Neural crest cell (in vitro differentiated cells): Measurements from ENCODE around the gene PYGB. TPM values are rescaled to one million over a fixed set of nuclear protein-coding genes. Genes with fewer than 3 reads are reported as not detected.

Experiments used
- DNase-seq: peaks from one replicate; pipeline ENCODE4 v3.0.0; 2021; ENCODE audit warnings: low read depth, mixed read lengths, low spot score
- H3K27ac Mint-ChIP-seq: one replicate; pipeline ENCODE4 v1.8.0; 2021; ENCODE audit warnings: mild to moderate bottlenecking, mixed read lengths; ENCODE audit not compliant: unreplicated experiment
- H3K27me3 Mint-ChIP-seq: 2 replicates; pipeline ENCODE4 v1.8.0; 2021; ENCODE audit warnings: low read depth, mild to moderate bottlenecking, mixed read lengths
- H3K36me3 Mint-ChIP-seq: 2 replicates; pipeline ENCODE4 v1.8.0; 2021; ENCODE audit warnings: low read depth, mild to moderate bottlenecking, mixed read lengths
- H3K4me1 Mint-ChIP-seq: 2 replicates; pipeline ENCODE4 v1.8.0; 2021; ENCODE audit warnings: mixed read lengths
- H3K4me3 Mint-ChIP-seq: one replicate; pipeline ENCODE4 v1.8.0; 2021; ENCODE audit warnings: mild to moderate bottlenecking, mixed read lengths
- H3K9me3 Mint-ChIP-seq: 2 replicates; pipeline ENCODE4 v1.8.0; 2021; ENCODE audit warnings: mixed read lengths
- CTCF ChIP-seq: fragments of 200-600 bp; sonication (generic); conservative IDR thresholded peaks from 2 replicates; pipeline ENCODE4 v1.5.0; 2021; ENCODE audit warnings: antibody characterized with exemption, mild to moderate bottlenecking
- total RNA-seq: library from RNA; stranded (reverse); gene quantifications from 2 replicates; pipeline ENCODE4 v1.2.1, GENCODE V29; 2021

Gene PYGB
- total RNA-seq, 1 donor from 2014 or later: 77.1 TPM

DNA sequence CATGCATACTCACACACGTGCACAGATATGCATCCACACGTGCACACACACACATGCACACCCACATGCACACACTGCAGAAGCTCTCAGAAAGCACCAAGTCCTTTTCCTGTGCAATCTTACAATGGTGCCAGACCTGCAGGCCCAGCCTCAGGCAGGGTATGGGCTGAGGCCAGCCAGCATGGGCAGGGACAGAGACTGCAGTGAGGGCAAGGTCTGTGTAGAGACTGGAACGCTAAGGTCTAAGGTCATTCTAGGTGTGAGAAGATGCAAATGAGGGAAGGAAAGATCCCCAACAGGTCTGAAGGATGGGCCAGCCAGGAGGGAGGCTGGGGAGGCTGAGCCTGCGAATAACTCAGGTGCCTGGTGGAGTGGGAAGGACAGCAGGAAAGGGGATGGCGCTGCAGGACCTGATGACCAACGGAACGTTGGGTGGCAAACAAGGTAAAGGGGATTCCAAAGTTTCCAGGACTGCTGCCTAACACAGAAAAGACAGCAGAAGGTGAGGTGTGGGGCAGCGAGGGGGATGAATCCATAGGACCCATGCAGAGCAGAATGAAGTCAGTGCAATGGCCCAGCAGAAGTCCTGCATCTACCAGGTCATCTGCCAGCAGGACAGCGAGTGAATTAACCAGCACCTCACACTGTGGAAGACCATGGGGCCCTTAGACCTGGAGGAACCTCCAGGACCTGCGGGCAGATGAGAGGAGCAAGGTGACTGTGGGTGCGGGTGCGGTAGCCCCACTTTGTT lies 75.8 kb downstream of the PYGB start:
- Mint-ChIP-seq H3K4me3 (no peak overlapping the region), H3K4me1 (peaks cover 27% of the 10 kb centered on the region), H3K27me3 (no peaks in the 10 kb centered on the region), H3K9me3 (no peaks in the 10 kb centered on the region), H3K36me3 (peaks cover 8% of the 10 kb centered on the region), H3K27ac (no peak overlapping the region)
- DNase-seq: no peak
- TF ChIP-seq CTCF: no peak

- peaks cover 11% of the 10 kb centered on the region for H3K36me3 Mint-ChIP-seq
- DNase-seq: no peak
- H3K27ac Mint-ChIP-seq: no peak overlapping the region
- peaks cover 2% of the 10 kb centered on the region for H3K9me3 Mint-ChIP-seq
- no peak overlapping the region for H3K4me3 Mint-ChIP-seq
- H3K27me3 Mint-ChIP-seq: no peaks in the 10 kb centered on the region
- TF ChIP-seq CTCF: no peak
- H3K4me1 Mint-ChIP-seq: peaks cover 20% of the 10 kb centered on the region
These were observed 76.5 kb downstream of the PYGB start for GRCh38 chr20:25324412-25324811.

- no peak for TF ChIP-seq CTCF
- Mint-ChIP-seq H3K27me3 (no peaks in the 10 kb centered on the region), H3K4me1 (peaks cover 13% of the 10 kb centered on the region), H3K27ac (peak overlapping the region; percentile 39), H3K4me3 (no peak overlapping the region), H3K9me3 (peaks cover 6% of the 10 kb centered on the region), H3K36me3 (peaks cover 17% of the 10 kb centered on the region)
- DNase-seq: no peak
These were observed 77.2 kb downstream of the PYGB start for GRCh38 chr20:25325073-25325472.

DNA sequence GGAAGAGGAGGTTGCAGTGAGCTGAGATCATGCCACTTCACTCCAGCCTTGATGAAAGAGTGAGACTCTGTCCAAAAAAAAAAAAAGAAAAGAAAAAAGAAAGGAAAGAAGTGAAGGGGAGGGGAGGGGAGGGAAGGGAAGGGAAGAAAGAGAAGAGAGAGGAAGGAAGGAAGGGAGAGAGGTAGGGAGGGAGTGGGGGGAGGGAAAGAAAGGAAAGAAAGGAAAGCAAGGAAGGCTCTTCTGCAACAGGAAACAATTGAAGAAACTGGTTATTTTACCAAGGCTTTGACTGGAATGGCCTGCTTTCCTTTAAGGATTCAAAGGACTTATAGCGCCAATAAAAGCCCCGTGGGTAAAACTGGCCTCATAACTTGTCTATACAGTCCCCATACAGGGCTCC lies 78.1 kb downstream of the PYGB start:
- H3K27me3 Mint-ChIP-seq: no peaks in the 10 kb centered on the region
- no peak for DNase-seq
- H3K36me3 Mint-ChIP-seq: peaks cover 19% of the 10 kb centered on the region
- H3K27ac Mint-ChIP-seq: no peak overlapping the region
- no peak overlapping the region for H3K4me3 Mint-ChIP-seq
- peaks cover 13% of the 10 kb centered on the region for H3K4me1 Mint-ChIP-seq
- H3K9me3 Mint-ChIP-seq: peaks cover 6% of the 10 kb centered on the region
- TF ChIP-seq CTCF: no peak

GRCh38 chr20:25327521-25328235 lies 79.8 kb downstream of the PYGB start:
- peaks cover 20% of the 10 kb centered on the region for H3K36me3 Mint-ChIP-seq
- peaks cover 8% of the 10 kb centered on the region for H3K4me1 Mint-ChIP-seq
- peak overlapping the region; percentile 5 for H3K27ac Mint-ChIP-seq
- H3K27me3 Mint-ChIP-seq: no peaks in the 10 kb centered on the region
- DNase-seq: no peak
- no peak for TF ChIP-seq CTCF
- H3K9me3 Mint-ChIP-seq: peaks cover 6% of the 10 kb centered on the region
- H3K4me3 Mint-ChIP-seq: no peak overlapping the region
